Umbilical cord (tissue), 2 donors: ENCODE results near the gene ERFL. TPM values are rescaled to one million over a fixed set of nuclear protein-coding genes. Genes with fewer than 3 reads are reported as not detected.
A peak's percentile ranks its signal among the peaks of the same experiment; 100 is the strongest.
"Not testable (repeated sequence)": the region's sequence is repeated elsewhere in the genome, so short reads cannot be mapped to it uniquely, and the experiment has no call there.

ENCODE experiments used
- DNase-seq: peaks from one replicate; pipeline ENCODE4 v3.0.0-alpha.2; 2015; ENCODE audit warnings: low spot score
- total RNA-seq: library from RNA; depleted of rRNA; stranded (reverse); fragments of >200 nt; gene quantifications from one replicate; pipeline ENCODE4 v1.2.3, GENCODE V29; 2014; ENCODE audit warnings: low replicate concordance; ENCODE audit not compliant: insufficient read depth

ERFL gene
- total RNA-seq, 1 donor from 2014 or later: not detected

DNA sequence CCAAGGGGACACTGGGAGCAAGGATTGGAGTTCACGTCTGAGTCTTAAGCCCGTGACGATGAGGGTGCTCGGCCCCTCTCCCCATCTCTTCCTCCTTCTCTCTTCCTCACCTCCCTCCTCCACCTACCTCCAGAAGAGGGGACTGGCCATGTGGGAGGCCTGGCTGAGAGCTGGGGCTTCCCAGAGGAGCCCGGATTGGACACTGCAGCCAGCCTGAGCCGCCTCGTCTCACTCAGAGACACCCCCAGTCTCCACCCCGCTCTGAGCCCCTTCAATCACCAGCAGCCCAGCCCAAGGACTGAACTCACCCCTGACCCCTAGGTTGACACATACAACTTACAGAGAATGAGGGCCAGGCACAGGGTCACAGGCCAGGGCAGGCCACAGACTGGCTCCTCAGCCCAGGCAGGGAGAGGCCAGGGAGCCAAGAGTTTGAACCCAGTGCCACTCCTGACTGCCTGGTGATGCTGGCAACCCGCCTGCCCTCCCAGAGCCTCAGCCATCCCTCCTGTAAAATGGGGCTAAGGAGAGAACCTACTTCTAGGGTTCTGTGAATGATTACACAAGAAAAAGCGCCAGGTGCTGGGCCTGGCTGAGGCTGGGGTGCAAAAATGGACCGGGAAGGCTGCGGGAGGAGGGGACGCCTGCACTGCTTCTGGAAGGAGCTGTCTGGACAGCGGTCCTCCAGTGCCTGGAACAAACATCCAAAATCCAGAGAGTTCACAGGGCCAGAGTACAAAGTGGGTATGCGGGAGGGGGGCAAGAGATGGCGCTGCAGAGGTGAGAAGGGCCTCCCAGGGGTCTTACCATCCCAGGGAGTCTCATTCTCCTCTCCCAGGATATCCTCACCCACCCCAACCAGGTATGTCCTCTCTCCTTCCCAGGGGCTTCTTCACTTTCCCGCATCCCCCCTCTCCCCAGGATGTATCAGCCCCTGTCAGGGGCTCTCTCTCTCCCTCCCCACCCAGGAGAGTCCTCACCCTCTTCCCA, 50.0 kb downstream of the ERFL start:
- DNase-seq: no peak

DNA sequence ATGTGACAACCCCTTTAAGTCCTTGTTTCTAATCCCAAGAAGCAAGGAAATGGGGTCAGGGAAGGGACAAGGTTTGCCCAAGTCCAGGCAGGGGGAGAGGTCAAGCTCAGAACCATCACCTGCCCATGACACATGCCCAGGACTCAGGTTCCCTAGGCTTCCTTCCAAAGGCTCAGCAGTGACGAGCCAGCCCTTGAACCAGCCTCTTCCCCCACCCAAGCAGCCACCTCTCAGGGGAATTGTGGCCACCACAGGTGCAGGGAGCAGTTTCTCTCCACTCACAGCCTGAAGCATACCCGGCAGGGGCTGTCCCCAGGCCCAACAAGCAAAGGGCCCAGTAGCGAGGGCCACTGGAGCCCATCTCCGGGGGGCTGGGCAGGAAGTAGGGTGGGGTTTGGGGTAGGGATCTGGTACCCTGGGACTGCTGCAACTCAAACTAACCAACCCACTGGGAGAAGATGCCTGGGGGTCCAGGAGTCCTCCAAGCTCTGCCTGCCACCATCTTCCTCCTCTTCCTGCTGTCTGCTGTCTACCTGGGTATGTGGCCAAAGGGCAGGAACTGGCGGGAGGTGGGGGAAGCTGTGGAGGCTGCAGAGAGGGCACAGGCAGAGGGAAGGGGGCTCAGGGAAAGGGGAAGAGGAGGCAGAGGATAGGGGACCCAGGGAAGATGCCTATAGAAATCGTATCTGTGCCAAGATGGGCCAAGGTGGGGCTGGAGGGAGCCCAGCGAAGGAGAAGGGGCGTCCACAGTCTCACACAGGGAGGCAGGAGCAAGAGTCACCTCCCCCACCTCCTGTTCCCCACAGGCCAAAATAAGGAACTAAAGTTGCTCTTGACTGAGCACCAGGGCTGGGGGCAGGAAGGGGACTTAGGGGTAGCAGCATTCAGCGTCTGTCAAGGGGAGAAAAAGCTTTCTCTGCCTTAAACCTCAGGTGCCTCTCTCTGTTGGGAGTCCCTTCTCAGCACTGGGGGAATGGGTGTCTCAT, 51.1 kb downstream of the ERFL start, which contains the start of gene CD79A:
Gene CD79A, plus strand, starts transcription at position 433 of the 986 bp plus-strand sequence. Its CDS starts 26 bp downstream, at position 459.
- no peak for DNase-seq

DNA sequence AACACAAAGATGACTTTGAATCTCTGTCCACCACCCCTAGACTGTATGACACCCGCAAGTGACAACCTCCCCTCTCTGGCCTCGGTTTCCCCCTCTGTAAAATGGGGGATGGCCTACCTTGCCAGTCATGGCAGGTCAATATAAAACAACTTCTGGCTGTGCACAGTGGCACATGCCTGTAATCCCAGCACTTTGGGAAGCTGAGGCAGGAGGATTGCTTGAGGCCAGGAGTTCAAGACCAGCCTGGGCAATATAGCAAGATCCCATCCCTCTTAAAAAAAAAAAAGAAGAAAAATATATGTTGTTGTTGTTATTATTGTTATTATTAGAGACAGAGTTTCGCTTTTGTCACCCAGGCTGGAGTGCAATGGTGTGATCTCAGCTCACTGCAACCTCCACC, 52.3 kb downstream of the ERFL start:
- DNase-seq: not testable (repeated sequence)

DNA sequence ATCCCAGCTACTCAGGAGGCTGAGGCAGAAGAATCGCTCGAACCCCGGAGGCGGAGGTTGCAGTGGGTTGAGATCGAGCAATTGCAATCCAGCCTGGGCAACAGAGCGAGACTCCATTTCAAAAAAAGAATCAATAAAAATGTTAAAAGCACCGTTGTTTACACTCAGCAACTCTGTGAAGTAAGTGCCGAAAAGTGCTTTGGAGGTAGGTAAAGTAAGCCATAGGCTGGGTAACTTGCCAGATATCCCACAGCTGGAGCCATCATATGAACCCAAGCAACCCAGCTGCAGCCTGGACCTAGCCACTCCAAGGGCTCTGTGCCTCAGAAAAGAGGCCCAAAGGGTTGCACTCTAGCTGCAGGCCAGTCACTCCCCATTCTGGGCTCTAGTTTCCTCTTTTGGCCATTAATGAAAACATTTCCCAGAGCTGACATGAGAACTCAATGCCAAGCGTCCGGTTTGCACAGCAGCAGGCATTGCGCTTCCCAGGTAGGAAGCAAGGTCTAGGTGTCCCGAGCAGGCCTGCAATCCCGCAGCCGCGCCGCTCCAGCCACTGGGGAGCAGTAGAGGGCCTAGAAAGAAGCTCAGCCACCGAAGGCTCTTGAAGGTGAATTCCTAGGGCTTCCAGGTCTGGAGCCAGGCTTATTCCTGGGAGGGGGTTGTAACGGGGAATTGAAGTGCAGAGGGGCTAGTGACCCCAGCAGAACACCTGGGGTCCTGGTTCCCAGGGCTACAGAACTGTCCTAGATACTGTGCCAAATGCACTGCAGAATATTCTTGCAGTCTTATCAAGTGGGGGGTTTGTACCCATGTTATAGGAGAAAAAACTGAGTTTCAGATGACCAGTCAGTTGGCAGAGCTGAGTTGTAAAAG, 55.2 kb downstream of the ERFL start:
- DNase-seq: peak; percentile 52

DNA sequence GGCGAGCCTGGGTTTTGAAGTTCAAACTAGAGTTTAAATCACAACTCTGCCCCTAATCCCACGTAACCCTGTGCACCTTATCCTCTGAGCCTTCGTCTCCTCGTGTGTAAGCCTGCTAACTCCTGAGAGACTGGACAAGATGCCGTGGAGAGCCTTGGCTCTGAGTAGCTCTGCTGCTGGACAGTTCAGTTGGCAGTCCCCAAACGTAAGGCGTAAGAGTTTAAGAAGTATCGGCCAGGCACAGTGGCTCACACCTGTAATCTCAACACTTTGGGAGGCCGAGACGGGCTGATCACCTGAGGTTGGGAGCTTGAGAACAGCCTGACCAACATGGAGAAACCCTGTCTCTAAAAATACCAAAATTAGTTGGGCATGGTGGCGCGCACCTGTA, 55.9 kb downstream of the ERFL start:
- no peak for DNase-seq

DNA sequence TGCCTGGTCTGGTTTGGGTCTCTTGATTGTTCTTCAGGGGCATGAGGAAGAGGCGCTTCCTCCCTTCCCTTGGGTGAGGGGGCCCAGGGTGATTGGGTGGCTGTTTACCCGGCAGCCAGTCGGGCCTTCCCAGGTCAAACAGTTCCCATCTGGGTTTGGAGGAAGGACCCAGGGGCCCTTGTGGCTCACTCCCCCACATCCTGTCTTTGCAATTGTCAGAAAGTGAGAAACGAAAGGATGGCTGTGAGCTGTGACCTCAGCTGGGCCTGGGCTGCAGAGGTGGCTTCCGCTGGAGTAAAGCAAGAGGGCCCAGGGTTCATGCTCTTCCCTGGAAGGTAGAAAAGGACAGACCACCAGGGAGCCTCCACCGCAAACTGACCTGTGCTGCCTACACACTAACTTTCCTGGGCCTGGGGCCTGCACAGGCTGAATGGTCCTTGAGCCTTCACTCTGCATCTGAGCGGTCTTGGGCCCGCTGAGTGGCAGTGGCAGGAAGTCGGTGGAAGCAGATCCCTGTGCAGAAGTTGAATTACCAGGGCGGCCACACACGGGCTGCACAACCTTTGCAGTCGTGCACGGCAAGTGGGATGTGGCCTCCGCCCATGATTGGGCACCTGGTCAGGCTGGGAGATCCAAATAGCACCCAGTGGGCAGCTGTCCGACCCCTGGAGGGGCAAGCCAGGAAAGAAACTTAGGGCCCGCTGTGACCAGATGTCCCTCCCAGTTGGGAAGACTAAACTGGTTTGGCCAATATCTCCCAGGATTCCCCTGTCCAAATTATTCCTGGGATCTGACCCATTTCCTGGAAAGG, 56.5 kb downstream of the ERFL start:
- DNase-seq: no peak

DNA sequence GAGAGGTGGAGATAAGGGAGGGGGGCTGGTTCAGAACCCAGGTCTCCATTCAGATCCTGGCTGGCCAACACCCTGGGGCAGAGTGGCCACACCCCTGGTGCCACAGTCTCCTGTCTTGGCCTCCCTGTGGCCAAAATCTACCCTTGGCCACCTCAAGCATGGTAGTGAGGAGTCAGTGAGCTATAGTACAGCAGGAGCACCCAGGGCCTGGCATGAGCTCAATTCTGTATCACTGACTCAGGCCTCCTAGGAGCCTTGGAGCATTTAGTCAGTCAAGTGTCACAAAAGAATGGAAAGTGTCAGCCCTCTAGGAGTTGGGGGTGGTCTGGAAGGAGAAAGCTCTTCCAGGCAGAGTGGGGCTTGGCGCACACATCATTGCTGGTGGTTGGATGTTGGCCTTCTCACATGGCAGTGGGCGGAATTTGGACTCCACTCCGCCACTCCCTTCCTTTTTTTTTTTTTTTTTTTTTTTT, 57.8 kb downstream of the ERFL start:
- no peak for DNase-seq

DNA sequence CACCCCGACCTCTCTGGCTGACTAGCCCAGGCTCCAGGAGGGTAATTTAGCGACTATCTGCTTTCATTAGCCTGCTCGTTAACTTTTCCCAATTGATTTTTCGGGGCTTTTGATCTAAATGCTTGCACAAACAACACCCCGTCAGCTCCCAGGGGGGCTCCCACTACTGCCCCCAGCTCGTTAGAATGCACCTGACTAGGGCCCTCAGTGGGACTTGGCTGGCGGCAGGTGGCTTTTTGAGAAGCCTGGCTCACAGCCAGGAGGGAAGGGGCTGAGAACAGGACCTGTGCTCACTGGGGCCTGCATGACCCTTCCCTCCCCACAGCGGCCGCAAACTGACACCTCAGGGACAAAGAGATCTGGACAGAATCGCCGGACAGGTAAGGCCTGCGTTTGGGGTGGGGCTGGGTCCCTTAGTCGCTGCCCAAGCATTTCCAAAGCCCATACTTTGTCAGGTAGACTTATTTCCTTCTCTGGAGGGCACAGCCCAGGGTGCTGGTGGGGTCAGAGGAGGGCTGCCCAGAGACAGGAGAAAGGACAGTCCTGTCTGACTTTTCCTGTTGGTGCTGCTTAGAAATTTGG, 58.8 kb downstream of the ERFL start:
- DNase-seq: no peak

DNA sequence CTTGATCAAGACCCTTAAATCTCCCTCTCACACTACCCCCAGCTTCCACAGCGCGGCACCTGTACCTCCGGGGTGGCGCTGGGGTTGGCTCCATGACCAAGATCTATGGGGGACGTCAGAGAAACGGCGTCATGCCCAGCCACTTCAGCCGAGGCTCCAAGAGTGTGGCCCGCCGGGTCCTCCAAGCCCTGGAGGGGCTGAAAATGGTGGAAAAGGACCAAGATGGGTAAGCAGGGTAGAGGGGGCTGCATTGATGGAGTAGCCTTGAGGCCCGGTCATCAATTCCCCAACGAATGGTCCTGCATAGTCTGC, 59.3 kb downstream of the ERFL start:
- DNase-seq: no peak

DNA sequence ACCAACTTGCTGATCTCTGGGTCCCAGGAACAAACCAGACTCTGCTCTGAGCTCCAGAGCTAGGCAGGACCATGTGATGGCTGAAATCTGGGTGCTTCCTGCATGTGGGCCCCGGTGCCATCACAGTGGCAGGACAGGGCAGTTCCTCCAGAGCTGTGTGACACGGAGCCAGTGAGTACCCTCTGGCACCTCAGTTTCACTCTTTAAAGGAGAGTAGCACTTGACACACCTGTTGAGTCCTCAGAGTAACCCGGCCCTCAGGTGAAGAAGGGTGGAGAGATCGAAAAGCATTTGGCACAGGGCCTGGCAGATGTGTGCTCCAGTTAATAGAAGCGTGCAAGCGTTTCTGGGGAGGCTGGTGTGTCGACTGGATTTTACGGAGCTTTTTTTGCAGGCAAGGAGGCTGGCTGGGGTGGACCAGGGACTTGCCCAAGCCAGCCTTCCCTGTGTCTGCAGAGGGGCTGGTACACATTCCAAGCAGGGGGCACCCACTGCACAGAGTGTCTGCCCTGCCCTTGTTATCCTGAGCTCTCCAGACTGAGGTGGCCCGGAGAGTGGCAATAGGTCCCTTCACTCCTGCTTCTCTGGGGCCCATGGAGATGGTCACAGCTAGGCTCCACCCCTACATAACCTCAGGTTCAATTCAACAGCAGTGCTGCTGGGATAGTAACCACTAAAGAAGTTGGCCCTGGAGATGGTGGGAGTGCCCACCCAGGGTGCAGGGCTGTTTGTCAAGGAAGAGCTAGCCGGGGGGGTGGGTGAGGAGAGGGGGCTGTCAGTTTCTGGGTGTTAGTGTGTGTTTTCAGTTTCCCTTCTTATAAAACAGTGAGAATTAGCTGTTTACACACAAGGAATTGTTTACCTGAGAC, 59.9 kb downstream of the ERFL start:
- no peak for DNase-seq

DNA sequence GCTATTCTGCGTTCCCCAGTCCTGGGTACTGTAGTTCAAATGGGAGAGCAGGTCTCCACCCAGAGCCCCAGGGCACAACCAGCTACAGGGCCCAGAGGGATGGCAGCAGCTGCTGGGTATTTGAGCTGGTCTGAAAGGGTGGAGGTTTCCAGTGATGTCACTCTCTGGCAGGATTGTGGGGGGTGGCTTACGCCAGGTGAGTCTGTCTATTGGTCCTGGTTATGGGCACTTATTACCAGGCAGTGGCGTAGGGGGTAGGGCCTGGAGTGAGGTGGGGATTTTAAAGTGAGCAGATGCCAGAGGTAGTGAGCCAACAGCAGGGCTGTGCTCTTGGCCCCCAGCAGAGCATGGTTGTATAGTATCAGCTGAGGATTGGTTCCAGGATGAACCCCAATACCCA, 62.0 kb downstream of the ERFL start:
- DNase-seq: no peak

DNA sequence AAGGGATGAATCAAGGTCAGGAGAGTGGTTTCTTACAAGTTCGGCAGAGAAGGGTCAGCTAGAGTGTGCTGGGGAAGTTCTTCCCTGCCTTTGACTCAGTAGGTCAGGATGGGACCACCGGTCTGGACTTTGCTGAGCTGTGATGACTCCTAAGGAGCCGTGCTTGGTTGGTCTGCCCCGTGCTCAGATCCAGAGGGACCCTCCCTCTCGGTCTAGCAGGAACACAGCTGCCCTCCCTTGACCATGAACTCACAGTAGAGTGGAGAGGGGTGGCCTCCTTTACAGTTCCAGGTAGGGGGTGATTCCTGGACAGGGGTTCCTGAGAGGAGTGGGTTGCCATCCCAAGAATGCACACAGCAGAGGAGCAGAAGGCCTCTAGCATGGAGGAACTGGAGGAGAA, 63.9 kb downstream of the ERFL start:
- no peak for DNase-seq

DNA sequence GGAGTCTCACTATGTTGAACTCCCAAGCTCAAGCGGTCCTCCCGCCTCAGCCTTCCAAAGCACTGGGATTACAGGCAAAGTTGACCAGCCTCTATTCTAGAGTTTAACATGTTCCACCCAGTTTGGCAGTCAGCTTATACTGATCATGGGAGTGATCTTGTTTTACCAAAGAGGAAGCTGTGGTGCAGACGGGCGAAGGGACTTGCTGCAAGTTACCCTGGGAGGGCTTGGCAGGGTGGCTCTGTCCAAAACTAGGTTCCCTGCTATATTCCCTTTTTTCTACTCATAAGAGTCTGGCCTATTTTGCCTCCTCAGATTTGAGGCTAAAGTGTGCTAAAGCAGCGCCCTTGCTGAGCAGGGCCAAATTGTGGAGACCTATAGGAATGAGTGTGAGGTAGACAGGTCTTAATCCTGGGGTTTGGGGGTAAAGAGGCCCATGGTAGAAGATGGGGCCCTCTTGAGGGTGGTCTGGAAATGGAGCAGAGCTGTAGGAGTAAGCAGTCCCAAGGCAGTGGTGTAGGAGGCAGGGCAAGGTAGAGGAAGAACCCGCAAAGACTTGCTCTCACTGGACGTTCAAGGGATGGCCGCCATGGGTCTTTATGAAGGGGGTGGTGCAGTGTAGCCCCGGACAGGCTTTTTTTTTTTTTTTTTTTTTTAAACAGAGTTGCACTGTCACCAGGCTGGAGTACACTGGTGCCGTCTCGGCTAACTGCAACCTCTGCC, 64.9 kb downstream of the ERFL start:
- no peak for DNase-seq

DNA sequence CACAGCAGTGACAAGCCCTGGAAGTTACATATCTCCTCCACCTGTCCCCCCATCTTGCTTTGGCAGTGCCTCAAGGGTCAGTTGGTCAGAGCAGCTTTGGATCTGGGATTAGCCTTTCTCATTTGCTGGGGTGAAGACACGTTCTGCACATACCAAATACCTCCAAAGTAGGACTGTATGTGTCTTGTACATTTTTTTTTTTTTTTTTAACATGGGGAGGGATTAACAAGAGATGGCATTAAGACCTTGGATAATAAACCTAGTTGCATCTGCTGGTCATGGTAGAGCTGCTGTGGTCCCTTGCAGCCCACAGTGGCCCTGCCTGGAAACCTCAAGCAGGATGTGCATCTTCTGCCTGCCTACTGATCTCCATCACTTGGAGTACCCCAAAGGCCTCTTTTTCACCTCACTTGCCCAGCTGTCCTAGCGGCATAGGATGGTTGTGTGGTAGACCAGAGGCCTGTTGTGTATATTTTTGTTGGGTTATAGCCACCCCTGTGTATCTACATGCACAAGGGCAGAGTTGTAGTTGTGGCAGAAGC, 65.7 kb downstream of the ERFL start:
- no peak for DNase-seq

DNA sequence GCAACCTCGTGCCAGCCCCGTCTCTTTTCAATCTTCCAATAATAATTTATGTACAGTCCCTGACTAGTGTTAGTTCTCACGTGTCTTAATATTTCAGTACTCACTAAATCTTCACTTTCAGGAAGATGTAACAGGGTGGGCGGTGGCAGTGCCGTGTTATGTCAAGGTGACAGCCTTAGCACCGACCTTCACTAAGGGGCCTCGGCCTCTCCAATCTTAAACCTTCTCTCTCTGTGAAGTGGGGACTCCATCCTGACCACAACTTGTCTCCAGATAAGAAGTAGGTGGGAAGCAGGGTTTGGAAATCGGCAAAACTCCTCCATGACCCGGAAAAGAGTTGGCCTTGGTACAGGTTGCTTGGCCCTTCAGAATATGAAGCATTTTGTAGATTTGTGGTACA, 66.4 kb downstream of the ERFL start:
- no peak for DNase-seq

DNA sequence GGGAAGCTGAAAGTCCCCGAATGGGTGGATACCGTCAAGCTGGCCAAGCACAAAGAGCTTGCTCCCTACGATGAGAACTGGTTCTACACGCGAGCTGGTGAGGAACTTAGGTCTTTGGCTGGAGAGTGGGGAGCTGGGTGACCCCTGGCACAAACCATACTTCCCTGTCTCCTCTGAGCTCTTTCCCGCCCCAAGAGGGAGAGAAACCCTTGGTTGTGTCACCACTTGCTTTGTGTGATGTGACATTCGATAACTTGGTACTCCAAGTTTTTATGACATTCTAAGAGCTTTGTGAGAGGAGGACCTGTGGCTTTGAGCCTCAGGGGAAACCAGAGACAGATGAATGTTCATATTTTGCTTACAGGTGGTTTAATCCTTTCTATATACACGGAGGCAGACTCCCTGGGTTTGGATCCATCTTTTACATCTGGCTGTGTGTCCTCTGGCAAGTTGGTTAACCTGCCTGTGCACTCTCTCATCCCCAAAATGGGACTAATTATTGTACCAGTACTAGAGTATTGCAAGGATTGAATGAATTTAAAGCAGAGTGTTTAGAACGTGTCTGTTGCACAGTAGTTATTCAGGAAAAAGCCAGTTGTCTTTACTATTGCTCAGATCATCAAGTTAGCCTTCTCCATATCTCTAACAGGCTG, 67.0 kb downstream of the ERFL start:
- DNase-seq: no peak

DNA sequence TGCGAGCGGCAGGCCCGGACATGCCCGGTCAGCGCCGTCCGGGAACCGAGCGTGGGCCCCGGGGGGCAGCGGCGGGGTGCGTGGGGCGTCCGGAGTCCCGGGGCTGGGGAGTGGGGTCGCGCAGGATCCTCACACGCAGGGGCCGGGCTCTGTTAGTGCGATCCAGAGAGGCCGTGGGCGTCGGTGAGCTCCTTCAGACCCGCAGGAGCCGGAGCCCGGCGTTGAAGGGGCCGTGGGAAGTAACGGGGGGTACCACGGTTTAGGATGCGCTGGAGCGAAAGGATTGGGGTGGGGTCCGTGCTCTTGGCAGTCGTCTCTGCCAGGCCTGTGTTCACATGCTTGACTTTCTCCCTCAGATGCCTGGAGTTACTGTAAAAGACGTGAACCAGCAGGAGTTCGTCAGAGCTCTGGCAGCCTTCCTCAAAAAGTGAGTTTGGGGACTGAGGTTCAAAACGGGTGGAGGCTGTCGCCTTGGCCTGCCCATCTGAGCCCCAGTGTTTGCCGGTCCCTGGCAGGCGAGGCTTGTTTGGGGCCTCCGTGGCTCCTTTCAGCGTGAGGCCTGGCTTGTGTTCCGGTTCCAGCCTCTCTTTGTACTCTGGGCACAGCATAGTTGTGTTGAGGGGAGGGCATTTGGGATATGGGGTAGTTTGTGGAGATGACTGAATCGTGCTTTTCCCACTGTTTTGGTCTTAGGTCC, 67.7 kb downstream of the ERFL start:
- peak; percentile 20 for DNase-seq
